ENCODE data around the gene SNX1. TPM values are rescaled to one million over a fixed set of nuclear protein-coding genes. Genes with fewer than 3 reads are reported as not detected.

The SNX1 gene
- total RNA-seq, 4 donors from 2014 or later = 65.6 to 122 (median 83.8) TPM

GRCh38 chr15:64151727-64152506, 56.1 kb downstream of the SNX1 start, which contains the start of gene SNX22:
TSS of gene SNX22 (plus strand) at chr15:64151731. CDS start at chr15:64151776, 45 bp downstream.
- peak in 1 of 3 donors; percentile 34 for DNase-seq
- H3K27ac ChIP-seq = peak within 1 kb of the TSS in 2 of 4 donors; percentile 14 to 75

DNA sequence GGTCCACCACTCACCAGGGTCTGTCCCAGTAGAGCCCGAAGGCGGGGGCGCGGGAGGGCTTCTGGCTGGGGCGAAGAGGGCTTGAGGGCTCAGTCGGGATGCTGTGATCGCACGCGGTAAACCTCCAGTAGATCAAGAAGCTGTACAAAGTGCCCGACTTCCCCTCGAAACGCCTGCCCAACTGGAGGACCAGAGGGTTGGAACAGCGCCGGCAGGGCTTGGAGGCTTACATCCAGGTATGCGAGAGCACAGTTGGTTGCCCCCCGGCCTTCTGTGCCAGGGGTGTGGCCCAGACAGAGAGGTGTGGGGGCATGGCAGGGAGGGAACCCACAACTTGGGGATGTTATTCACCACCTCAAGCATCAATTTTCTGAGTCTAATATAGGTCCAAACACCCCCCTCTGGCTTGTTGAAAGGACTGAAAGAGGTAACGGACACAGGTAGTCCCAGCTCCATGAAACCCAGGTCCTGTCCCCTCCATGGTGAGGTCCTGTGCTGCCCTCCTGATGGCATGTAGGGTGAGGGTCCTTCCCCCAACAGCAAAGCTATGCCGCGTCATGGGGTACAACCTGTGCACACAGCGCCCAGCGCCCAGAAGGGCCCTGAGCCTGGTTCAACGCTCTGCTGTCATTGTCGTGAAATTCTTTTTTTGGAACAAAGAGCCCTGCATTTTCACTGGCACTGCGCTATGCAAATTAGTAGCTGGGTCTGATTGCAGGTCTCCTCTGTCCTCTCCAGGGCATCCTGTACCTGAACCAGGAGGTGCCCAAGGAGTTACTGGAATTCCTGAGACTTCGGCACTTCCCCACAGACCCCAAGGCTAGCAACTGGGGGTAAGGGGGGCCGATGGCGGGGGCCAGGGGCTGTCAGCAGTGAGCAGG, 57.0 kb downstream of the SNX1 start:
- peaks cover 5 to 29% (median 19%) of the 10 kb centered on the region in 4 donors for H3K4me1 ChIP-seq
- peaks cover 0 to 38% (median 0%) of the 10 kb centered on the region in 3 donors for H3K36me3 ChIP-seq
- DNase-seq = peak in 1 of 3 donors; percentile 54
- no peak for TF ChIP-seq POLR2A (IDR thresholded peaks at IDR 0.05)
- no peak for TF ChIP-seq CTCF (IDR thresholded peaks at IDR 0.05)
- no peaks in the 10 kb centered on the region for H3K9me3 ChIP-seq
- peaks cover 0 to 16% of the 10 kb centered on the region in 2 donors for H3K27me3 ChIP-seq
- peak overlapping the region; percentile 42 to 59 (median 52) for H3K4me3 ChIP-seq
- peak overlapping the region in 2 of 4 donors; percentile 14 to 75 for H3K27ac ChIP-seq

More at GRCh38 chr15:64151727-64152506, 56.1 kb downstream of the SNX1 start, which contains the start of gene SNX22:
- no peak for TF ChIP-seq CTCF (IDR thresholded peaks at IDR 0.05)
- no peak for TF ChIP-seq POLR2A (IDR thresholded peaks at IDR 0.05)
- H3K9me3 ChIP-seq = no peaks in the 10 kb centered on the region
- peak within 1 kb of the TSS; percentile 42 to 59 (median 52) for H3K4me3 ChIP-seq
- peaks cover 0 to 16% of the 10 kb centered on the region in 2 donors for H3K27me3 ChIP-seq
- H3K36me3 ChIP-seq = peaks cover 0 to 30% (median 0%) of the 10 kb centered on the region in 3 donors
- peaks cover 5 to 29% (median 19%) of the 10 kb centered on the region in 4 donors for H3K4me1 ChIP-seq

DNA sequence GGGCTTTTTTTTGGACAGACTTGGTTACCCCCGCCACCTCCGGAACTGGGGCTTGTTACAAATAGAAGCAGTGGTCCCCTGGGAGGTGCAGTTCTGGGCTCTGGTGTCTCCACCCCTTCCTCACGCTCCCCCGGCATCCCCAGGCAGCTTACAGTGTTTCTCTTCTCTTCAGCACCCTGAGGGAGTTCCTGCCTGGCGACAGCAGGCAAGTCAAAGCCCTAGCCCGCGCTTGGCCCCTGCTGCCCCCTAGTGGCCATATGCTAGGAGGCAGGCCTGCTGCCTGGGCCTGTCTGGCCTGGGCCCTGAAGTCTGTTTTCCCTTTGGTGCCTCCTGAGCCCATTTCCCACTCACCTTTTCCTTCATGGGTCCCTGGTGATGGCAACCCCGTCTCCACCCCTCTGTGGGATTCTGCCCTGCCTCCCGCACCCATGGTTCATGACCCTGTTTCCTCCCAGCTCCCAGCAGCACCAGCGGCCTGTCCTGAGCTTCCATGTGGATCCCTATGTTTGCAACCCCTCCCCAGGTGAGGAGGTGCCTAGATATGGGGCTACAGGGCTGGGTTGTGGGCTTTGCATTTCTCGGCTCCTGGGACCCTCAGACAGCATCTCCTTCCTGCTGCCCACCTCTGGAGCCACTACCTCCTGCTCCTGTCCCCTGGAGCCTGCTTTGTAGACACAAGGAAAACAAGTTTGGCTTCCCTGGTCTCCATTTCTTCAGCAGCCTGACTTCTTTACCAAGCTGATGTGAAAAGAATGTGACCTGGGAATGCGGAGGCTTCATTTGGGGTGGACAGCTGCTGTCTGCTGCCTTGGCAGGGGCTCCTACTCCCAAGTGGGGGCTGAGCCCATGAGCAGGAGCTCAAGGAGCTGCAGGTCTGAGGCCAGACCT, 57.9 kb downstream of the SNX1 start:
- peaks cover 0 to 48% (median 0%) of the 10 kb centered on the region in 3 donors for H3K36me3 ChIP-seq
- H3K27me3 ChIP-seq = peaks cover 0 to 16% of the 10 kb centered on the region in 2 donors
- H3K4me1 ChIP-seq = peaks cover 5 to 29% (median 19%) of the 10 kb centered on the region in 4 donors
- peak overlapping the region in 1 of 4 donors; percentile 59 for H3K4me3 ChIP-seq
- TF ChIP-seq POLR2A (IDR thresholded peaks at IDR 0.05) (peak in 1 of 2 donors; percentile 14), CTCF (IDR thresholded peaks at IDR 0.05) (peak; percentile 91 to 99 (median 95))
- H3K27ac ChIP-seq = peak overlapping the region in 2 of 4 donors; percentile 25 to 75
- peak; percentile 89 to 96 (median 90) for DNase-seq
- H3K9me3 ChIP-seq = no peaks in the 10 kb centered on the region

GRCh38 chr15:64155802-64156651, 60.2 kb downstream of the SNX1 start:
- no peak for TF ChIP-seq POLR2A (IDR thresholded peaks at IDR 0.05)
- no peak for TF ChIP-seq CTCF (IDR thresholded peaks at IDR 0.05)
- H3K9me3 ChIP-seq = no peaks in the 10 kb centered on the region
- no peak for DNase-seq
- peaks cover 0 to 71% (median 7%) of the 10 kb centered on the region in 3 donors for H3K36me3 ChIP-seq
- peaks cover 5 to 40% (median 22%) of the 10 kb centered on the region in 4 donors for H3K4me1 ChIP-seq
- no peak overlapping the region for H3K4me3 ChIP-seq
- no peak overlapping the region for H3K27ac ChIP-seq
- H3K27me3 ChIP-seq = peaks cover 0 to 16% of the 10 kb centered on the region in 2 donors
